NCI-H2029 treated with DMSO at 0.1 percent for 48 hours (cell line): ENCODE results near the gene ARHGAP15.

Experiments
- DNase-seq: peaks from one replicate; lab custom pipeline; 2025; lab: John Stamatoyannopoulos, UW

Gene ARHGAP15

GRCh38 chr2:143720095-143720664 lies 591.0 kb downstream of the ARHGAP15 start:
- DNase-seq, result no peak

GRCh38 chr2:143725400-143725799 lies 596.2 kb downstream of the ARHGAP15 start:
- DNase-seq, result no peak

- DNase-seq, result no peak
Observed at GRCh38 chr2:143726151-143726845, 597.1 kb downstream of the ARHGAP15 start.

- no peak for DNase-seq
Observed at GRCh38 chr2:143728498-143728897, 599.3 kb downstream of the ARHGAP15 start.

- DNase-seq, result no peak
Observed at GRCh38 chr2:143729296-143729814, 600.1 kb downstream of the ARHGAP15 start.

- DNase-seq, result no peak
Observed at GRCh38 chr2:143730155-143730952, 601.1 kb downstream of the ARHGAP15 start.

- no peak for DNase-seq
Observed at GRCh38 chr2:143730953-143731260, 601.7 kb downstream of the ARHGAP15 start.

- DNase-seq, result no peak
Observed at GRCh38 chr2:143732076-143732475, 602.9 kb downstream of the ARHGAP15 start.

GRCh38 chr2:143732871-143733270 lies 603.7 kb downstream of the ARHGAP15 start:
- DNase-seq, result no peak

- no peak for DNase-seq
Observed at GRCh38 chr2:143734507-143734906, 605.3 kb downstream of the ARHGAP15 start.

GRCh38 chr2:143736904-143737303 lies 607.7 kb downstream of the ARHGAP15 start:
- no peak for DNase-seq

GRCh38 chr2:143740431-143740830 lies 611.2 kb downstream of the ARHGAP15 start:
- DNase-seq, result no peak

GRCh38 chr2:143741205-143741604 lies 612.0 kb downstream of the ARHGAP15 start:
- no peak for DNase-seq

- DNase-seq, result no peak
Observed at GRCh38 chr2:143742581-143742980, 613.4 kb downstream of the ARHGAP15 start.

- DNase-seq, result no peak
Observed at GRCh38 chr2:143744114-143744513, 614.9 kb downstream of the ARHGAP15 start.

- no peak for DNase-seq
Observed at GRCh38 chr2:143745060-143745459, 615.8 kb downstream of the ARHGAP15 start.

- no peak for DNase-seq
Observed at GRCh38 chr2:143754742-143755141, 625.5 kb downstream of the ARHGAP15 start.

- no peak for DNase-seq
Observed at GRCh38 chr2:143758629-143759330, 629.6 kb downstream of the ARHGAP15 start.

- DNase-seq, result no peak
Observed at GRCh38 chr2:143759455-143759854, 630.2 kb downstream of the ARHGAP15 start.

GRCh38 chr2:143762176-143762928 lies 633.1 kb downstream of the ARHGAP15 start:
- no peak for DNase-seq

- no peak for DNase-seq
Observed at GRCh38 chr2:143764261-143764660, 635.0 kb downstream of the ARHGAP15 start.

GRCh38 chr2:143764706-143765105 lies 635.5 kb downstream of the ARHGAP15 start:
- no peak for DNase-seq
